ENCODE data around the gene ZFP69.
"Not testable (repeated sequence)": the region's sequence is repeated elsewhere in the genome, so short reads cannot be mapped to it uniquely, and the experiment has no call there.

ZFP69 gene

GRCh38 chr1:40476924-40477677, at the start of gene ZFP69:
ZFP69 (plus strand) TSS chr1:40477290; CDS start chr1:40479362, 2,072 bp downstream.
- peak; percentile 69 to 74 for DNase-seq

DNA sequence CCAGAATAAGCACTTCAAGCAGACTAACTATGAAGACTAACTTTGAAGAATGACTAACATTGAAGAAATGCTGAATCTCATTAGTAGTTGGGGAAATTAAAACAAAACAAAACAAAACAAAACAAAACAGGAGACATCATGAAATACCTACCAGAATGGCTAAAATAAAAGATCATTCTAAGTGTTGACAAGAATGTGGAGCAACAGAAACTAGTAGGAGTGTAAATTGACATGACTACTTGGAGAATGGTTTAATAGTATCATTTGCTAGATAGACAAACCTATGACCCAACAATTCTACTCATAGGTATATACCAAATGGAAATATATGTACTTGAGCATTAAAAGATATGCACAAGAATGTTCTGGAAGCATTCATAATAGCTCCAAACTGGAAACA, 45.7 kb upstream of the ZFP69 start:
- no peak for DNase-seq

GRCh38 chr1:40432644-40433390, 44.3 kb upstream of the ZFP69 start:
- no peak for DNase-seq

DNA sequence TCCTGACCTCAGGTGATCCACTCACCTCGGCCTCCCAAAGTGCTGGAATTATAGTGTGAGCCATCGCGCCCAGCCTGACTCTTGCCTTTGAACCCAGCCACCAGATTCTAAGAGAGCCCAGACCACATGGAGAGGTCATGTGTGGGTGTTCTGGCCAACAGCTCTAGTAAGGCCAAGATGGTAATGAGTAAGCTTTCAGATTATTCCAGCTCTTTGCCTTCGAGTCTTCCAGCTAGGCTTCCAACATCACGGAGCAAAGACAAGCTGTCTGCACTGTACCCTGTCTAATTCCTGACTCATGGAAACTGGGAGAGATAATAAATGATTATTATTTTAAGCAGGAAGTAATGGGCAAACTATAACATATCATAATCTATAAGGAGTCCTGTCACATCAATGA, 41.6 kb upstream of the ZFP69 start:
- no peak for DNase-seq

- no peak for DNase-seq
These were observed 41.2 kb upstream of the ZFP69 start for GRCh38 chr1:40435876-40436275.

GRCh38 chr1:40438391-40439015, 38.6 kb upstream of the ZFP69 start:
- peak in 1 of 2 experiments; percentile 7 for DNase-seq

GRCh38 chr1:40439247-40439646, 37.8 kb upstream of the ZFP69 start:
- DNase-seq, result no peak

GRCh38 chr1:40449684-40450494, 27.2 kb upstream of the ZFP69 start, which contains the start of gene ZFP69B:
ZFP69B (plus strand) TSS chr1:40450476; CDS start chr1:40450962, 486 bp downstream.
- peak; percentile 89 to 92 for DNase-seq

DNA sequence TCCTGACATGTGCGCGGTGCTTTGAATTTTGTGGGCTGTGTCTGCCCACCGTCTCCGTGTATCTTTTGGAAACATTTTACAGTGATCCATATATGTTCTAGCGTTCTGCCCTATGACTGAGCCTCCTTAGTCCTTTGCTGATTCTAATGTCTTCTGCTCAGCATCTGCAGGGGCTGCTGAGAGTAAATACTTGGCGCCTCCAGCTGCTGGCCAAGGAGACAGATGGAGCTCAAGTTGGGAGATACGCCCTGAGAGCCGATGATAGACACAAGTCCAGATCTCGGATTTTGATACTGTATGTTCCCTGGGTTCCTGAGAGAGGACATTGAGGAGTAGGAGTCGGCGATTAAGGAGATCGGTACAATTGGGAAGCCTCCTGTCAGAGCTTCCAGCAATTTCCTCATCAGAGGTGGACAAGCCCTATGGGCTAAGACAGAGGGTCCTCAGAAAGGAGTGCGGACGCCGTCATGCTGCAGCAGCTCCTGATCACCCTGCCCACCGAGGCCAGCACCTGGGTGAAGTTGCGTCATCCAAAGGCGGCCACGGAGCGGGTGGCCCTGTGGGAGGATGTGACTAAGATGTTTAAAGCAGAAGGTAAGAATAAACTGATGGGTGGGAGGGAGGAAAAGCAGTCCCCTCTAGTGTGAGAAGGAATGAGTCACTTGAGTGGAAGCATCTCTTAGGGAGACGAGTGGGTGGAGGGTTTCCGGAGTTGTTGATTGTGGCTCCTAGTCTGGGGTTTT, 26.4 kb upstream of the ZFP69 start:
- peak in 1 of 2 experiments; percentile 15 for DNase-seq

GRCh38 chr1:40451238-40451585, 25.9 kb upstream of the ZFP69 start:
- DNase-seq, result no peak

DNA sequence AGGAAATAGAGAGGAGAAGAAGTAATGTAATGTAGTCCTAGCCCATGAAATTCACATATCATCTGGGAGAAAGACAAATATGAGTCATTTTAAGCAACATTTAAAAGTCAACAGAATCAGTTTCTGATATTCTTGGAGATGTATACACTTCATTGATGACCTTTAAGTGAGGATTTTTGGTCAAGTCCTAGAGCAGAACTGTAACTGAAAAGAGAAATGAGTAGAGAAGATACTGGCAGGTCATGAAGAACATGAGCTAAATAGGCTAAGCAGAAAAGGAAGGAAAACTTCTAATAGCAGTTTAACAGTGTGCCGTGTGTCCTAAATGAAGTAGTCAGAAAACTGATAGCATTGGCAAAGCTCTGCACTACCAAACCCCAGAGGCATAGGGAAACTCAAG, 22.2 kb upstream of the ZFP69 start:
- DNase-seq, result no peak

GRCh38 chr1:40462956-40463590, 14.0 kb upstream of the ZFP69 start:
- no peak for DNase-seq

DNA sequence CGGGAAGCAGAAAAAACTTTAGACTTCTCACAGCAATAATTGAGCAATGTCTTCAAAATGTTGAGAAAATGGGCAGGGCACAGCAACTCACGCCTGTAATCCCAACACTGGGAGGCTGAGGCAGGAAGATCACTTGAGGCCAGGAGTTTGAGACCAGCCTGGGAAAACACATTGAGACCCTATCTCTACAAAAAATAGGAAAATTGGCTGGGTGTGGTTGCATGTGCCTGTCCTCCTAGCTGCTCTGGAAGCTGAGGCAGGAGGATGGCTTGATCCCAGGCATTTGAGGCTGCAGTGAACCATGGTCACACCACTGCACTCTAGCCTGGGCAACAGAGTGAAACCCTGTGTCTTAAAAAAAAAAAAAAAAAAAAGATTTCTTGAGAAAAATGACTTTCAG, 7.8 kb upstream of the ZFP69 start:
- DNase-seq, result no peak

DNA sequence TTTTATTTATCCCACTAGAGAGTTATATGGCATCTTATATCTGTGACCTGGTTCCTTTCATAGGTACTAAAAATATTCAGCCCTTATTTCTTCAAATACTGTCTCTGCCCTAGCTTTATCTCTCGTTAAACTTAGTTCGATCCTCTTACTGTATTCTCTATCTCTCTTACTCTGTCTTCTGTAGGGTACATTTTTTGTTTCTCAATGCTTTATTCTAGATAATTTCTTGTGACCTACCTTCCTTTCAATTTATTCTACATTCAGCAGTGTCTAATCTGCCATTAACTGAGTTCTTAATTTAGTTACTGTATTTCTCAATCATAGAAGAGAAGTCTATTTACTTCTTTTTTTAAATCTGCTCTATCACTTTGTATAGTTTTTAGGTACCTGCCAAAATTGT, 1.8 kb upstream of the ZFP69 start:
- DNase-seq, result no peak

DNA sequence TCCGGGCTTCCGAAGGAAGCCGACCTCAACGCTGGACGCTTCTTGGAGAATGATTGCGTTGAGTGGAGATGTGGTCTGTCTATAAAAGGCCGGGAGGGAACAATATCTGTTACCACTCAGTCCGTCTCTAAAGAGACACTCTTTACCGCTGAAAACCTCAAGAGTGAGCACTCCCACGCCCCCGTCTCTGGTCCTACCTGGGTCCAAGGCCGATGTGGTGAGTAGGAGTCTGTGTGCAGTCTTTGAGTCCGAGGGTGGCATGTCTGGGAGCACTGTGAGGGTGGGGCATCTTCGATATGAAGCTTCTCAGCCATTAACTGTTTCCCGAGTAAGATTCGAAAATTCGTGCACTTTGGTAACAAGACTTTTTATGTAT, 576 bp downstream of the ZFP69 start:
- no peak for DNase-seq

DNA sequence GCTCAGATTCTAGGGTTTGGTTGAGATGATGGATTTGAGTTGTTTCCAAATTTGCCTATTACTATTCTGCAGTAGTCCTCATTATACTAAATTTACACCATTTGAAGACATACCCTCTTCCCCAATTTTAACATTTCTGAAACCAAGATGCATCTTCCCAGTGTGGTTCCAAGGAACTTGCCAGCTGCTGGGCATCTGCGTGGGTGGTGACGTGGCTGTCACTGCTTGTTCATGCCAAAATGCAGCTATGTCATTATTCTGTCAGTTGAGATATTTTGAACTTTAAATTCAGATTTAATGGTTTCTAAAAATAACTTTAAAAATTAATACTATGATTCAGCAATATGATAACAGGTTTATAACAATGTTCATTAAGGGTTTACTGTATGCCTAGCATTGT, 1.2 kb downstream of the ZFP69 start:
- DNase-seq, result no peak

- DNase-seq, result no peak
These were observed 2.1 kb downstream of the ZFP69 start for GRCh38 chr1:40479156-40479555.

DNA sequence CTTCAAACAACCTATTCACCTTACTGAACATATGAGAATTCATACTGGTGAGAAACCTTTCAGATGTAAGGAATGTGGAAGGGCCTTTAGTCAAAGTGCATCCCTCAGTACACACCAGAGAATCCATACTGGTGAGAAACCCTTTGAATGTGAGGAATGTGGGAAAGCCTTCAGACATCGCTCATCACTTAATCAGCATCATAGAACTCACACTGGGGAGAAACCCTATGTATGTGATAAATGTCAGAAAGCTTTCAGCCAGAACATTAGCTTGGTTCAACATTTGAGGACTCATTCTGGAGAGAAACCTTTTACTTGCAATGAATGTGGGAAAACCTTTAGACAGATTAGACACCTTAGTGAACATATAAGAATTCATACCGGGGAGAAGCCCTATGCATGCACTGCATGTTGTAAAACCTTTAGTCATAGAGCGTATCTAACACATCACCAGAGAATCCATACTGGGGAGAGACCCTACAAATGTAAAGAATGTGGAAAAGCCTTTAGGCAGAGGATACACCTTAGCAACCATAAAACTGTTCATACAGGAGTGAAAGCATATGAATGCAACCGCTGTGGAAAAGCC, 18.3 kb downstream of the ZFP69 start:
- no peak for DNase-seq

DNA sequence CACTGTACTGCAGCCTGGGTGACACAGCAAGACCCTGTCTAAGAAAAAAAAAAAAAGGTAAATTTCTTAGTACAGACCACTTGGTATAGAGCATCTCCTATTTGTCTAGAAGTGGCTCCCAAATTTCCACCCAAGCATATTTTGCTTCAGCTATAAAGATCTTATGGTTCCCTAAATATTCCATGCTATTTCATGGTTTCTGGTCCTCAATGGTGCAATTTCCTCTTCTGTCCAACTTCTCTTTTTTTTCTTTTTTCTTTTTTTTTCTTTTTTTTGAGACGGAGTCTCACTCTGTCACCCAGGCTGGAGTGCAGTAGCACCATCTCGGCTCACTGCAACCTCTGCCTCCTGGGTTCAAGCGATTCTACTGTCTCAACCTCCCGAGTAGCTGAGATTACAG, 25.6 kb downstream of the ZFP69 start:
- DNase-seq, result not testable (repeated sequence)

DNA sequence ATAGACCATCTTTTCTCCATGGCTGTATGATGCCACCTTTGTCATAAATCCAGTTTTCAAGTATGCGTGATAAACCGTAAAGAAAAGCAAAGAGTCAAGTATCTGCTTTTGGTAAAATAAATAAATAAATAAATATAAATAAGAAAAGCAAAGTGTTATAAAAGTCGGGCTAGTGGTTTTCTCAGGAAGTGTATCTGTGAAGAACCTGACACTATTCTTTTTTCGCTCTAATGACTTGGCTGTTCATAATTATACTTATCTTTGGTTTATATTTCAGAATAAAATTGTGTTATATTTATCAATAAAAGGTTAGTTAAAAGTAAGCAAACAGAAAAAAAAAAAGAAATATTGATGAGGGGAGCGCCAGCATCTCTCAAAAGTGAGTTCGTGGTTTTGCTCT, 30.9 kb downstream of the ZFP69 start:
- DNase-seq, result no peak
